GM19023 (cell line): Measurements from ENCODE around the gene NFKBIB.
A peak's percentile ranks its signal among the peaks of the same experiment; 100 is the strongest.
"Not testable (repeated sequence)": the region's sequence is repeated elsewhere in the genome, so short reads cannot be mapped to it uniquely, and the experiment has no call there.

Source experiments
- ATAC-seq: cut with Tn5 transposase; IDR thresholded peaks from one replicate; pipeline ENCODE4 v1.9.1; 2021; ENCODE audit warnings: mild to moderate bottlenecking, moderate library complexity; ENCODE audit not compliant: unreplicated experiment

The NFKBIB gene

GRCh38 chr19:38899447-38900201 lies at the start of gene NFKBIB, which contains the start of gene SIRT2:
Gene NFKBIB (plus strand): TSS chr19:38899969. CDS start chr19:38900033, 64 bp downstream.
Gene SIRT2 (minus strand): TSS chr19:38899618. CDS start chr19:38899521, 97 bp downstream.
- ATAC-seq, result peak; percentile 85

GRCh38 chr19:38850436-38850975 lies 49.3 kb upstream of the NFKBIB start:
- ATAC-seq, result peak; percentile 66

- ATAC-seq, result no peak
Measured at GRCh38 chr19:38850976-38851621, 48.7 kb upstream of the NFKBIB start.

GRCh38 chr19:38851622-38852230 lies 48.0 kb upstream of the NFKBIB start:
- peak; percentile 20 for ATAC-seq

- no peak for ATAC-seq
Measured at GRCh38 chr19:38852231-38853044, 47.3 kb upstream of the NFKBIB start.

- ATAC-seq, result no peak
Measured at GRCh38 chr19:38853214-38853613, 46.6 kb upstream of the NFKBIB start.

GRCh38 chr19:38854961-38855360 lies 44.8 kb upstream of the NFKBIB start:
- not testable (repeated sequence) for ATAC-seq

GRCh38 chr19:38855751-38856150 lies 44.0 kb upstream of the NFKBIB start:
- not testable (repeated sequence) for ATAC-seq

- no peak for ATAC-seq
Measured at GRCh38 chr19:38856813-38857212, 43.0 kb upstream of the NFKBIB start.

- not testable (repeated sequence) for ATAC-seq
Measured at GRCh38 chr19:38859631-38860204, 40.1 kb upstream of the NFKBIB start.

GRCh38 chr19:38861368-38861767 lies 38.4 kb upstream of the NFKBIB start:
- no peak for ATAC-seq

GRCh38 chr19:38862321-38863059 lies 37.3 kb upstream of the NFKBIB start:
- ATAC-seq, result no peak

- no peak for ATAC-seq
Measured at GRCh38 chr19:38867171-38867780, 32.5 kb upstream of the NFKBIB start.

GRCh38 chr19:38868551-38868950 lies 31.2 kb upstream of the NFKBIB start:
- ATAC-seq, result no peak

- ATAC-seq, result no peak
Measured at GRCh38 chr19:38869160-38869835, 30.5 kb upstream of the NFKBIB start.

GRCh38 chr19:38869836-38870607 lies 29.7 kb upstream of the NFKBIB start:
- ATAC-seq, result peak; percentile 71

GRCh38 chr19:38870612-38871011 lies 29.2 kb upstream of the NFKBIB start:
- ATAC-seq, result no peak

- not testable (repeated sequence) for ATAC-seq
Measured at GRCh38 chr19:38873400-38873799, 26.4 kb upstream of the NFKBIB start.
